GM23248 (cell line): Measurements from ENCODE around the gene KRTAP27-1.

Experiments
- EZH2 ChIP-seq: fragments of 200-600 bp; sonication (generic); IDR thresholded peaks from 2 replicates; pipeline ENCODE4 v1.6.1; 2018; ENCODE audit warnings: antibody characterized with exemption, mild to moderate bottlenecking; ENCODE audit not compliant: insufficient read depth, poor library complexity, severe bottlenecking
- EZH2phosphoT487 ChIP-seq: fragments of 200-600 bp; sonication (generic); IDR thresholded peaks from 2 replicates; pipeline ENCODE4 v1.6.1; 2018; ENCODE audit warnings: antibody characterized with exemption, moderate library complexity, mild to moderate bottlenecking, low read depth; ENCODE audit not compliant: insufficient read depth

GRCh38 chr21:30320215-30320614 lies 17.3 kb downstream of the KRTAP27-1 start, which contains the start of gene KRTAP26-1:
- TF ChIP-seq EZH2 (no peak), EZH2phosphoT487 (no peak)
